CD4-positive, CD25-positive, alpha-beta regulatory T cell (primary cell): ENCODE results near the gene SEZ6. TPM values are rescaled to one million over a fixed set of nuclear protein-coding genes. Genes with fewer than 3 reads are reported as not detected.
A peak's percentile ranks its signal among the peaks of the same experiment; 100 is the strongest.

Source experiments
- ATAC-seq, 2 donors: fragments of 150-1000 bp; cut with Tn5 transposase; one replicate each; pipeline ENCODE4 v1.10.0; 2021; ENCODE audit warnings: low read depth in 2 of 2, moderate number of reproducible peaks in 2 of 2, moderate library complexity in 1 of 2
- DNase-seq, 3 donors: peaks; one replicate each; pipeline versions ENCODE4 v3.0.0 to v3.0.0-alpha.2; 2012 to 2022; ENCODE audit warnings: mixed read lengths in 1 of 3
- H3K27ac ChIP-seq: one replicate; pipeline ENCODE4 v1.7.0; 2013; ENCODE audit warnings: mild to moderate bottlenecking, low read length; ENCODE audit not compliant: insufficient read depth, poor library complexity, severe bottlenecking
- H3K27me3 ChIP-seq: one replicate; pipeline ENCODE4 v1.7.0; 2013; ENCODE audit warnings: low read length; ENCODE audit not compliant: control insufficient read depth, insufficient read depth
- H3K36me3 ChIP-seq: one replicate; pipeline ENCODE4 v1.7.0; 2013; ENCODE audit warnings: mild to moderate bottlenecking, low read length, moderate library complexity; ENCODE audit not compliant: control insufficient read depth, insufficient read depth
- H3K4me1 ChIP-seq: 2 replicates; pipeline ENCODE4 v1.7.0; 2013; ENCODE audit warnings: mild to moderate bottlenecking, low read length; ENCODE audit not compliant: insufficient read depth, control insufficient read depth, poor library complexity, severe bottlenecking
- H3K4me3 ChIP-seq: one replicate; pipeline ENCODE4 v1.7.0; 2013; ENCODE audit warnings: low read depth, mild to moderate bottlenecking, low read length, moderate library complexity
- H3K9me3 ChIP-seq, 2 experiments: 1 replicate in 1 of 2; 2 replicates in 1 of 2; pipeline ENCODE4 v1.7.0; 2013; ENCODE audit warnings: low read length in 2 of 2, mild to moderate bottlenecking in 1 of 2, moderate library complexity in 1 of 2; ENCODE audit not compliant: control insufficient read depth in 2 of 2
- H3K27ac Mint-ChIP-seq, 3 donors: one replicate each; pipeline ENCODE4 v1.8.0; 2020 to 2022; ENCODE audit warnings: mild to moderate bottlenecking in 3 of 3, mixed read lengths in 3 of 3, moderate library complexity in 2 of 3
- H3K27me3 Mint-ChIP-seq: one replicate; pipeline ENCODE4 v1.8.0; 2022; ENCODE audit warnings: mild to moderate bottlenecking, mixed read lengths
- H3K36me3 Mint-ChIP-seq: one replicate; pipeline ENCODE4 v1.8.0; 2020; ENCODE audit warnings: mixed read lengths
- H3K4me1 Mint-ChIP-seq, 4 donors: one replicate each; pipeline ENCODE4 v1.8.0; 2020 to 2022; ENCODE audit warnings: mixed read lengths in 4 of 4, mild to moderate bottlenecking in 1 of 4
- H3K4me3 Mint-ChIP-seq, 4 donors: one replicate each; pipeline ENCODE4 v1.8.0; 2020 to 2022; ENCODE audit warnings: mild to moderate bottlenecking in 4 of 4, mixed read lengths in 4 of 4, moderate library complexity in 3 of 4
- H3K9me3 Mint-ChIP-seq, 7 donors: one replicate each; pipeline ENCODE4 v1.8.0; 2020 to 2022; ENCODE audit warnings: mixed read lengths in 7 of 7, mild to moderate bottlenecking in 3 of 7, moderate library complexity in 2 of 7
- polyA plus RNA-seq, 4 donors: library from polyadenylated mRNA; unstranded; fragments of 300-500 nt; fragmentation: Illumina TruSeq; gene quantifications; one replicate each; pipeline ENCODE4 v1.2.3, GENCODE V29; 2021
- total RNA-seq: library from RNA; stranded (reverse); gene quantifications from one replicate; pipeline ENCODE4 v1.2.3, GENCODE V29; 2022

Gene SEZ6
- total and polyA plus RNA-seq, 5 donors from 2014 or later, result 0.57 to 1.2 (median 0.76) TPM; not detected in 2

- H3K27ac ChIP-seq, result no peak overlapping the region
- no peaks in the 10 kb centered on the region for H3K36me3 ChIP-seq
- DNase-seq (no peak), ATAC-seq (no peak)
- H3K27me3 ChIP-seq, result no peaks in the 10 kb centered on the region
- no peaks in the 10 kb centered on the region for H3K4me1 ChIP-seq
- H3K9me3 Mint-ChIP-seq, result no peaks in the 10 kb centered on the region
- no peaks in the 10 kb centered on the region for H3K4me1 Mint-ChIP-seq
- H3K9me3 ChIP-seq, result no peaks in the 10 kb centered on the region
- peaks cover 26% of the 10 kb centered on the region for H3K27me3 Mint-ChIP-seq
- peak overlapping the region in 1 of 3 donors; percentile 62 for H3K27ac Mint-ChIP-seq
- H3K4me3 Mint-ChIP-seq, result no peak overlapping the region
- peaks cover 5% of the 10 kb centered on the region for H3K36me3 Mint-ChIP-seq
- no peak overlapping the region for H3K4me3 ChIP-seq
Measured at GRCh38 chr17:29046473-29046839, 40.6 kb upstream of the SEZ6 start.

- Mint-ChIP-seq H3K27ac (no peak overlapping the region), H3K4me3 (no peak overlapping the region), H3K27me3 (peaks cover 32% of the 10 kb centered on the region), H3K4me1 (no peaks in the 10 kb centered on the region), H3K9me3 (no peaks in the 10 kb centered on the region), H3K36me3 (peaks cover 5% of the 10 kb centered on the region)
- H3K9me3 ChIP-seq, result no peaks in the 10 kb centered on the region
- no peak overlapping the region for H3K27ac ChIP-seq
- ATAC-seq, result no peak
- H3K27me3 ChIP-seq, result no peaks in the 10 kb centered on the region
- no peaks in the 10 kb centered on the region for H3K36me3 ChIP-seq
- no peaks in the 10 kb centered on the region for H3K4me1 ChIP-seq
- no peak for DNase-seq
- no peak overlapping the region for H3K4me3 ChIP-seq
Measured at GRCh38 chr17:29045734-29046472, 40.1 kb upstream of the SEZ6 start.

GRCh38 chr17:29045026-29045425 is 39.2 kb upstream of the SEZ6 start:
- peaks cover 39% of the 10 kb centered on the region for H3K27me3 Mint-ChIP-seq
- ATAC-seq, result no peak

GRCh38 chr17:29043539-29044145 is 37.8 kb upstream of the SEZ6 start:
- Histone ChIP-seq H3K36me3 (no peaks in the 10 kb centered on the region), H3K4me1 (no peaks in the 10 kb centered on the region), H3K9me3 (no peaks in the 10 kb centered on the region), H3K4me3 (no peak overlapping the region), H3K27me3 (no peaks in the 10 kb centered on the region), H3K27ac (no peak overlapping the region)
- no peak for DNase-seq
- no peaks in the 10 kb centered on the region for H3K9me3 Mint-ChIP-seq
- H3K4me3 Mint-ChIP-seq, result no peak overlapping the region
- no peaks in the 10 kb centered on the region for H3K4me1 Mint-ChIP-seq
- H3K27me3 Mint-ChIP-seq, result peaks cover 31% of the 10 kb centered on the region
- H3K36me3 Mint-ChIP-seq, result peaks cover 5% of the 10 kb centered on the region
- ATAC-seq, result no peak
- no peak overlapping the region for H3K27ac Mint-ChIP-seq

More at GRCh38 chr17:29045026-29045425, 39.2 kb upstream of the SEZ6 start:
- Mint-ChIP-seq H3K36me3 (peaks cover 5% of the 10 kb centered on the region), H3K27ac (no peak overlapping the region), H3K4me1 (no peaks in the 10 kb centered on the region), H3K4me3 (no peak overlapping the region), H3K9me3 (no peaks in the 10 kb centered on the region)
- H3K27ac ChIP-seq, result no peak overlapping the region
- no peaks in the 10 kb centered on the region for H3K9me3 ChIP-seq
- H3K27me3 ChIP-seq, result no peaks in the 10 kb centered on the region
- H3K36me3 ChIP-seq, result no peaks in the 10 kb centered on the region
- no peak for DNase-seq
- H3K4me1 ChIP-seq, result no peaks in the 10 kb centered on the region
- H3K4me3 ChIP-seq, result no peak overlapping the region

GRCh38 chr17:29042679-29043538 is 37.1 kb upstream of the SEZ6 start, which contains the start of gene PIPOX:
TSS of gene PIPOX (plus strand) at chr17:29043141. CDS start at chr17:29043226, 85 bp downstream.
- H3K9me3 ChIP-seq, result no peaks in the 10 kb centered on the region
- no peaks in the 10 kb centered on the region for H3K27me3 ChIP-seq
- no peak within 1 kb of the TSS for H3K27ac ChIP-seq
- Mint-ChIP-seq H3K27me3 (peaks cover 26% of the 10 kb centered on the region), H3K4me3 (no peak within 1 kb of the TSS), H3K36me3 (peaks cover 5% of the 10 kb centered on the region), H3K27ac (no peak within 1 kb of the TSS), H3K4me1 (no peaks in the 10 kb centered on the region), H3K9me3 (no peaks in the 10 kb centered on the region)
- DNase-seq (no peak), ATAC-seq (peak in 1 of 2 donors; percentile 43)
- H3K4me1 ChIP-seq, result no peaks in the 10 kb centered on the region
- H3K36me3 ChIP-seq, result no peaks in the 10 kb centered on the region
- no peak within 1 kb of the TSS for H3K4me3 ChIP-seq

- ATAC-seq, result no peak
- no peaks in the 10 kb centered on the region for H3K9me3 Mint-ChIP-seq
- Histone ChIP-seq H3K36me3 (no peaks in the 10 kb centered on the region), H3K27me3 (no peaks in the 10 kb centered on the region), H3K4me3 (no peak overlapping the region), H3K27ac (no peak overlapping the region), H3K9me3 (no peaks in the 10 kb centered on the region), H3K4me1 (no peaks in the 10 kb centered on the region)
- H3K27me3 Mint-ChIP-seq, result peaks cover 25% of the 10 kb centered on the region
- H3K36me3 Mint-ChIP-seq, result peaks cover 5% of the 10 kb centered on the region
- no peak overlapping the region for H3K27ac Mint-ChIP-seq
- H3K4me1 Mint-ChIP-seq, result no peaks in the 10 kb centered on the region
- no peak overlapping the region for H3K4me3 Mint-ChIP-seq
- no peak for DNase-seq
Measured at GRCh38 chr17:29042026-29042678, 36.3 kb upstream of the SEZ6 start.

GRCh38 chr17:29041571-29041970 is 35.7 kb upstream of the SEZ6 start:
- Mint-ChIP-seq H3K4me3 (no peak overlapping the region), H3K36me3 (peaks cover 5% of the 10 kb centered on the region), H3K27ac (no peak overlapping the region), H3K4me1 (no peaks in the 10 kb centered on the region), H3K9me3 (no peaks in the 10 kb centered on the region), H3K27me3 (peaks cover 25% of the 10 kb centered on the region)
- no peak overlapping the region for H3K4me3 ChIP-seq
- H3K27me3 ChIP-seq, result peaks cover 2% of the 10 kb centered on the region
- H3K36me3 ChIP-seq, result no peaks in the 10 kb centered on the region
- H3K4me1 ChIP-seq, result no peaks in the 10 kb centered on the region
- DNase-seq (no peak), ATAC-seq (no peak)
- H3K27ac ChIP-seq, result no peak overlapping the region
- H3K9me3 ChIP-seq, result no peaks in the 10 kb centered on the region
